MM.1S (cell line): ENCODE measurements around the gene MIGA2.

Experiments used
- CTCF ChIP-seq: fragments of 300-600 bp; sonication (generic); IDR thresholded peaks from 2 replicates; pipeline ENCODE4 v1.5.1; 2016; ENCODE audit warnings: antibody characterized with exemption, low read length, mixed read lengths
- EZH2 ChIP-seq: fragments of 300-600 bp; sonication (generic); optimal IDR thresholded peaks from 2 replicates; pipeline ENCODE3; 2017; ENCODE audit warnings: low read depth, mild to moderate bottlenecking, antibody characterized with exemption, low read length, mixed read lengths
- EZH2phosphoT487 ChIP-seq: fragments of 300-600 bp; sonication (generic); IDR thresholded peaks from 2 replicates; pipeline ENCODE4 v1.6.1; 2018; ENCODE audit warnings: antibody characterized with exemption, low read length

GRCh38 chr9:129073404-129073803 lies 37.0 kb downstream of the MIGA2 start:
- TF ChIP-seq CTCF (no peak), EZH2 (no peak), EZH2phosphoT487 (no peak)
